HepG2 (cell line): Measurements from ENCODE around the gene ATP5MC2. TPM values are rescaled to one million over a fixed set of nuclear protein-coding genes. Genes with fewer than 3 reads are reported as not detected.

Experiments
- AHR ChIP-seq: IDR thresholded peaks from 2 replicates; pipeline ENCODE4 v1.6.1; 2018; ENCODE audit warnings: missing genetic modification reagents, missing compliant biosample characterization
- ARID2 ChIP-seq: sonication (generic); formaldehyde crosslinking; IDR thresholded peaks from 2 replicates; pipeline ENCODE4 v1.8.1; 2022; ENCODE audit warnings: mild to moderate bottlenecking, missing genetic modification reagents, borderline replicate concordance
- ATF1 ChIP-seq: IDR thresholded peaks from 2 replicates; pipeline ENCODE4 v1.6.1; 2016; ENCODE audit warnings: mild to moderate bottlenecking, control low read depth
- ATF7 ChIP-seq, 2 experiments: fragments of 450-650 bp in 1 of 2; sonication (generic) in 1 of 2; formaldehyde crosslinking in 1 of 2; IDR thresholded peaks; 2 replicates each; pipeline versions ENCODE4 v1.4.0 to v1.6.1; 2016 to 2020; ENCODE audit warnings: antibody characterized with exemption in 1 of 2, mild to moderate bottlenecking in 1 of 2, missing genetic modification reagents in 1 of 2
- CBX5 ChIP-seq: sonication (generic); formaldehyde crosslinking; IDR thresholded peaks from 2 replicates; pipeline ENCODE4 v1.4.0; 2020; ENCODE audit warnings: missing genetic modification reagents, borderline replicate concordance
- DRAP1 ChIP-seq: IDR thresholded peaks from 2 replicates; pipeline ENCODE4 v1.6.1; 2016; ENCODE audit warnings: missing genetic modification reagents, missing compliant biosample characterization
- EED ChIP-seq: sonication (generic); formaldehyde crosslinking; IDR thresholded peaks from 2 replicates; pipeline ENCODE4 v1.5.0; 2020; ENCODE audit warnings: mild to moderate bottlenecking, missing genetic modification reagents
- EZH2 ChIP-seq: conservative IDR thresholded peaks from 2 replicates; pipeline ENCODE4 v1.6.1; 2012; ENCODE audit warnings: mild to moderate bottlenecking, low read depth, low read length, moderate library complexity
- FOXK1 ChIP-seq: sonication (generic); formaldehyde crosslinking; IDR thresholded peaks from 2 replicates; pipeline ENCODE4 v1.4.0; 2020; ENCODE audit warnings: low read depth, missing genetic modification reagents, borderline replicate concordance
- GATAD1 ChIP-seq: IDR thresholded peaks from 2 replicates; pipeline ENCODE4 v1.6.1; 2016; ENCODE audit warnings: missing genetic modification reagents, missing compliant biosample characterization
- HES4 ChIP-seq: sonication (generic); formaldehyde crosslinking; IDR thresholded peaks from 2 replicates; pipeline ENCODE4 v1.9.0; 2021; ENCODE audit warnings: mild to moderate bottlenecking, missing genetic modification reagents, borderline replicate concordance
- MAX ChIP-seq: IDR thresholded peaks from 2 replicates; pipeline ENCODE4 v1.6.1; 2012; ENCODE audit warnings: inconsistent platforms
- SAFB2 ChIP-seq: sonication (generic); formaldehyde crosslinking; IDR thresholded peaks from 2 replicates; pipeline ENCODE4 v1.5.1; 2020; ENCODE audit warnings: missing genetic modification reagents, low read depth, mild to moderate bottlenecking, borderline replicate concordance
- SP2 ChIP-seq: sonication (generic); formaldehyde crosslinking; IDR thresholded peaks from 2 replicates; pipeline ENCODE4 v1.5.1; 2020; ENCODE audit warnings: mild to moderate bottlenecking, missing genetic modification reagents
- SRSF9 ChIP-seq: fragments of 200-400 bp; formaldehyde crosslinking; IDR thresholded peaks from 2 replicates; pipeline ENCODE4 v1.6.1; 2018; ENCODE audit warnings: borderline replicate concordance, mild to moderate bottlenecking, low read depth, low read length; ENCODE audit not compliant: insufficient read depth, poor library complexity, severe bottlenecking
- ZBTB25 ChIP-seq: IDR thresholded peaks from 2 replicates; pipeline ENCODE4 v1.6.1; 2018; ENCODE audit warnings: missing genetic modification reagents
- ZKSCAN1 ChIP-seq: fragments of 150-350 bp; IDR thresholded peaks from 2 replicates; pipeline ENCODE4 v1.6.1; 2014; ENCODE audit warnings: low read length
- ZKSCAN5 ChIP-seq: sonication (generic); formaldehyde crosslinking; IDR thresholded peaks from 2 replicates; pipeline ENCODE4 v1.5.1; 2020; ENCODE audit warnings: mild to moderate bottlenecking, missing genetic modification reagents
- ZNF121 ChIP-seq: sonication (generic); formaldehyde crosslinking; IDR thresholded peaks from 2 replicates; pipeline ENCODE4 v1.5.0; 2020; ENCODE audit warnings: mild to moderate bottlenecking, missing genetic modification reagents
- ZNF136 ChIP-seq: sonication (generic); formaldehyde crosslinking; IDR thresholded peaks from 2 replicates; pipeline ENCODE4 v1.8.1; 2022; ENCODE audit warnings: low read depth, mild to moderate bottlenecking, moderate library complexity, missing genetic modification reagents
- ZNF282 ChIP-seq: fragments of 450-650 bp; IDR thresholded peaks from 2 replicates; pipeline ENCODE4 v1.6.1; 2018; ENCODE audit not compliant: partially characterized antibody
- ZNF34 ChIP-seq: sonication (generic); formaldehyde crosslinking; IDR thresholded peaks from 2 replicates; pipeline ENCODE4 v1.4.0; 2020; ENCODE audit warnings: mild to moderate bottlenecking, missing genetic modification reagents, borderline replicate concordance
- ZNF672 ChIP-seq: sonication (generic); formaldehyde crosslinking; IDR thresholded peaks from 2 replicates; pipeline ENCODE4 v1.8.1; 2022; ENCODE audit warnings: missing genetic modification reagents
- ZNF737 ChIP-seq: sonication (generic); formaldehyde crosslinking; IDR thresholded peaks from 2 replicates; pipeline ENCODE4 v1.5.0; 2020; ENCODE audit warnings: missing genetic modification reagents, mild to moderate bottlenecking, borderline replicate concordance
- ZNF75D ChIP-seq: sonication (generic); formaldehyde crosslinking; IDR thresholded peaks from 2 replicates; pipeline ENCODE4 v1.8.1; 2023; ENCODE audit warnings: missing genetic modification reagents, mild to moderate bottlenecking, borderline replicate concordance
- polyA plus RNA-seq, 8 experiments: library from polyadenylated mRNA; depleted of rRNA in 3 of 8; stranded (reverse) in 7 of 8; unstranded in 1 of 8; fragments of >200 nt; fragmentation: Illumina TruSeq in 4 of 8; extraction: Trizol in 4 of 8; gene quantifications; 2 replicates each; pipeline versions ENCODE4 v1.2.1 to v1.2.3, GENCODE V29; 2011 to 2016; ENCODE audit warnings: low read depth in 4 of 8, missing spikeins in 1 of 8, mixed read lengths in 1 of 8; ENCODE audit not compliant: insufficient read depth in 1 of 8
- total RNA-seq, 5 experiments: library from RNA; depleted of rRNA; stranded (reverse); fragments of >200 nt; fragmentation: Illumina TruSeq; extraction: Trizol; gene quantifications; 2 replicates each; pipeline ENCODE4 v1.2.3, GENCODE V29; 2016; ENCODE audit warnings: low read depth in 1 of 5
- TF ChIP-seq, protein P1 (sequence below): sonication (generic); formaldehyde crosslinking; IDR thresholded peaks from 2 replicates; pipeline ENCODE4 v1.8.1; 2023; ENCODE audit warnings: mild to moderate bottlenecking, missing genetic modification reagents

ATP5MC2 gene
- total and polyA plus RNA-seq, 2 of the 13 experiments (the other 11 are each of a cell fraction or from before 2014, with no cell fraction given) = 230 to 257 TPM

GRCh38 chr12:53625946-53626701 lies 49.8 kb downstream of the ATP5MC2 start, which contains the start of gene ATF7 (continued):
- TF ChIP-seq ZNF136 (CRISPR knock-in tag) (0 out of 2 replicates have a peak, but pooled peaks have one; percentile 33), EZH2 (no peak), HES4 (0 out of 2 replicates have a peak, but pooled peaks have one; percentile 39), ATF1 (CRISPR knock-in tag) (peak; percentile 65), CBX5 (CRISPR knock-in tag) (peak; percentile 38; the same call in 1 of the 2 replicates), MAX (peak; percentile 92), SAFB2 (CRISPR knock-in tag) (peak; percentile 86; the same call in 1 of the 2 replicates), ZNF121 (CRISPR knock-in tag) (peak; percentile 51; the same call in 1 of the 2 replicates), EED (CRISPR knock-in tag) (no peak), ZKSCAN5 (no peak), ARID2 (no peak), ZNF75D (CRISPR knock-in tag) (no peak; the same call in 1 of the 2 replicates), ZKSCAN1 (no peak), ZNF34 (CRISPR knock-in tag) (0 out of 2 replicates have a peak, but pooled peaks have one; percentile 28), ZNF672 (CRISPR knock-in tag) (no peak), FOXK1 (0 out of 2 replicates have a peak, but pooled peaks have one; percentile 33), DRAP1 (peak; percentile 72), GATAD1 (CRISPR knock-in tag) (peak; percentile 80), ZNF737 (CRISPR knock-in tag) (no peak), ZNF282 (no peak), AHR (CRISPR knock-in tag) (0 out of 2 replicates have a peak, but pooled peaks have one; percentile 69), SP2 (CRISPR knock-in tag) (peak; percentile 99), ATF7 (IDR thresholded peaks at IDR 0.05) (peak; percentile 78; the same call in 1 of the 2 replicates), ATF7 (CRISPR knock-in tag; IDR thresholded peaks at IDR 0.05) (no peak), ZBTB25 (CRISPR knock-in tag) (0 out of 2 replicates have a peak, but pooled peaks have one; percentile 36), SRSF9 (no peak)
- TF ChIP-seq, protein P1, sequence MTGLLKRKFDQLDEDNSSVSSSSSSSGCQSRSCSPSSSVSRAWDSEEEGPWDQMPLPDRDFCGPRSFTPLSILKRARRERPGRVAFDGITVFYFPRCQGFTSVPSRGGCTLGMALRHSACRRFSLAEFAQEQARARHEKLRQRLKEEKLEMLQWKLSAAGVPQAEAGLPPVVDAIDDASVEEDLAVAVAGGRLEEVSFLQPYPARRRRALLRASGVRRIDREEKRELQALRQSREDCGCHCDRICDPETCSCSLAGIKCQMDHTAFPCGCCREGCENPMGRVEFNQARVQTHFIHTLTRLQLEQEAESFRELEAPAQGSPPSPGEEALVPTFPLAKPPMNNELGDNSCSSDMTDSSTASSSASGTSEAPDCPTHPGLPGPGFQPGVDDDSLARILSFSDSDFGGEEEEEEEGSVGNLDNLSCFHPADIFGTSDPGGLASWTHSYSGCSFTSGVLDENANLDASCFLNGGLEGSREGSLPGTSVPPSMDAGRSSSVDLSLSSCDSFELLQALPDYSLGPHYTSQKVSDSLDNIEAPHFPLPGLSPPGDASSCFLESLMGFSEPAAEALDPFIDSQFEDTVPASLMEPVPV (CRISPR knock-in tag) = peak; percentile 72; the same call in 1 of the 2 replicates
